CD4-positive, alpha-beta T cell treated with Interleukin-15 for 1 hour (primary cell): ENCODE data around the gene FEN1.
A peak's percentile ranks its signal among the peaks of the same experiment; 100 is the strongest.

ENCODE experiments used
- DNase-seq: peaks from one replicate; pipeline ENCODE4 v3.0.0-alpha.2; 2020

FEN1 gene, protein sequence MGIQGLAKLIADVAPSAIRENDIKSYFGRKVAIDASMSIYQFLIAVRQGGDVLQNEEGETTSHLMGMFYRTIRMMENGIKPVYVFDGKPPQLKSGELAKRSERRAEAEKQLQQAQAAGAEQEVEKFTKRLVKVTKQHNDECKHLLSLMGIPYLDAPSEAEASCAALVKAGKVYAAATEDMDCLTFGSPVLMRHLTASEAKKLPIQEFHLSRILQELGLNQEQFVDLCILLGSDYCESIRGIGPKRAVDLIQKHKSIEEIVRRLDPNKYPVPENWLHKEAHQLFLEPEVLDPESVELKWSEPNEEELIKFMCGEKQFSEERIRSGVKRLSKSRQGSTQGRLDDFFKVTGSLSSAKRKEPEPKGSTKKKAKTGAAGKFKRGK

DNA sequence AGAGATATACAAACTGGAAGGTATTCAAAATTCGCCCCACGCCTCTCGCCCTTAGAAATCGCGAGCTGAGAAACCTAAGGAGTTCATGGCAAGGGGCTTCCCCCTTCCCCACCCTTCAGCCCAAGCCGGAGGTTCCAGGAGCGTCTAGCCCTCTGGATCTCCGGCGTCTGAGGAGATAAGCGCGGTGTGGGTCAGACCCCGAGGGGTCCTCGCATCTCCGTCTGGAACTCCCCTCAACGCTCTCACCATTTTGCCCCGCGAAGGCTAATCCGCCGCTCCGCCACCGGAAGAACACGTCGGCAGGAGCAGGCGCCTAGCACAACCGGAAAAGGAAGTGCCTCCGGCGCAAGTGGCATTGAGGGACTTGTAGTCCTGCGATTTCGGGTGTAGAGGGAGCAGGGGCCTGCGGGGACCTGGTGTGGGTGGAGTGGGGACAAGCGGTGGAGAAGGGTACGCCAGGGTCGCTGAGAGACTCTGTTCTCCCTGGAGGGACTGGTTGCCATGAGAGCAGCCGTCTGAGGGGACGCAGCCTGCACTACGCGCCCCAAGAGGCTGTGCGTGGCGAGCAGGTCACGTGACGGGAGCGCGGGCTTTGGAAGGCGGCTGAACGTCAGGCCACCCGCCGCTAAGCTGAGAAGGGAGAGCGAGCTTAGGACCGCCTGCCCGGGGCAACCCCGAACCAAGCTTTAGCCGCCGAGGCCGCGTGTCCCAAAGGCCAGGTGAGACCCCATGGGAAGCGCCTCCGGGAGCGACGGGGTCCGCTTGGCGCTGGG, at the start of gene FEN1, which contains the start of gene TMEM258:
Gene FEN1, plus strand, starts transcription at position 602 of the 773 bp plus-strand sequence. CDS start 2,451 bp downstream, outside the sequence.
Gene TMEM258, minus strand, starts transcription at position 290 of the 773 bp plus-strand sequence. Its CDS starts 41 bp downstream, at position 249.
- peak; percentile 90 for DNase-seq

DNA sequence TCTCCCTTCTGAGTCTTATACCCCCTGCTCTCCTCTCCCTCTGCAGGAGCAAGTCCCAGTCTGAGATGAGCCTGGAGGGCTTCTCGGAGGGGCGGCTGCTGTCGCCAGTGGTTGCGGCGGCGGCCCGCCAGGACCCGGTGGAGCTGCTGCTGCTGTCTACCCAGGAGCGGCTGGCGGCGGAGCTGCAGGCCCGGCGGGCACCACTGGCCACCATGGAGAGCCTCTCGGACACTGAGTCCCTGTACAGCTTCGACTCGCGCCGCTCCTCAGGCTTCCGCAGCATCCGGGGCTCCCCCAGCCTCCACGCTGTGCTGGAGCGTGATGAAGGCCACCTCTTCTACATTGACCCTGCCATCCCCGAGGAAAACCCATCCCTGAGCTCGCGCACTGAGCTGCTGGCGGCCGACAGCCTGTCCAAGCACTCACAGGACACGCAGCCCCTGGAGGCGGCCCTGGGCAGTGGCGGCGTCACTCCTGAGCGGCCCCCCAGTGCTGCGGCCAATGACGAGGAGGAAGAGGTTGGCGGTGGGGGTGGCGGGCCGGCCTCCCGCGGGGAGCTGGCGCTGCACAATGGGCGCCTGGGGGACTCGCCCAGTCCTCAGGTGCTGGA, 49.1 kb upstream of the FEN1 start:
- no peak for DNase-seq

DNA sequence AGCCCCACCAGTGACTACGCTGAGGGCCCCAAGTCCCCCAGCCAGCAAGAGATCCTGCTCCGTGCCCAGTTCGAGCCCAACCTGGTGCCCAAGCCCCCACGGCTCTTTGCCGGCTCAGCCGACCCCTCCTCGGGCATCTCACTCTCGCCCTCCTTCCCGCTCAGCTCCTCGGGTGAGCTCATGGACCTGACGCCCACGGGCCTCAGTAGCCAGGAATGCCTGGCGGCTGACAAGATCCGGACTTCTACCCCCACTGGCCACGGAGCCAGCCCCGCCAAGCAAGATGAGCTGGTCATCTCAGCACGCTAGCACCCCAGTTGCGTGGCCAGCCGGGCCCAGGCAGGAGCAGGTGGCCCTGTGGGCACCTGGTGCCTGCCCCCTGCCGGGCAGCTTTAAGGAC, 48.5 kb upstream of the FEN1 start:
- DNase-seq, result no peak

DNA sequence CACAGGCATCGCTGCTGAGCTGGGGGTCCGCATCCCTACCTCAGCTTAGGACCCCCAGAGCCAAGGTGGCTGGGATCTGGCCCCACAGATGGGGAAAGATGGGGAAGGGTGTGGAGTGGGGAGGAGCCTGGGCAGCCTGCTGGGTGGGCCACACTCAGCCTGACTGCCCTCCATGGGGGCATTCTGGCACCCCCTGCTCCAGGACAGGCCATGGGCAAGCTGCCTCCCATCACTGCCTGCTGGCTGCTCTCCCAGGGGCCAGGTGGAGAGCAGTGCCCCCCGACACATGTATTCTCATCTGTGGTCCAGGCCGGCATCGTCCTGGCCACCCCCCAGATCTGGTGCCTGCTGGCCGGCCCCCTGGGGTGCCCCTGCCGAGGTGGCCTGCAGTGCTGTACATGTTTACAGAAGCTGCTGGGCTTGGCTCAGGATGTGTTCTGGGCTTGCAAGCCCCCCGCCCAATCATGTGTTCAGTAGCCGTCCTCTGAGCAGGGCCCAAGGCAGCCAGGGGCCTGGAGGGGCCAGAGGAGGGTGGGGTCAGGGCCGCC, 48.0 kb upstream of the FEN1 start:
- no peak for DNase-seq

DNA sequence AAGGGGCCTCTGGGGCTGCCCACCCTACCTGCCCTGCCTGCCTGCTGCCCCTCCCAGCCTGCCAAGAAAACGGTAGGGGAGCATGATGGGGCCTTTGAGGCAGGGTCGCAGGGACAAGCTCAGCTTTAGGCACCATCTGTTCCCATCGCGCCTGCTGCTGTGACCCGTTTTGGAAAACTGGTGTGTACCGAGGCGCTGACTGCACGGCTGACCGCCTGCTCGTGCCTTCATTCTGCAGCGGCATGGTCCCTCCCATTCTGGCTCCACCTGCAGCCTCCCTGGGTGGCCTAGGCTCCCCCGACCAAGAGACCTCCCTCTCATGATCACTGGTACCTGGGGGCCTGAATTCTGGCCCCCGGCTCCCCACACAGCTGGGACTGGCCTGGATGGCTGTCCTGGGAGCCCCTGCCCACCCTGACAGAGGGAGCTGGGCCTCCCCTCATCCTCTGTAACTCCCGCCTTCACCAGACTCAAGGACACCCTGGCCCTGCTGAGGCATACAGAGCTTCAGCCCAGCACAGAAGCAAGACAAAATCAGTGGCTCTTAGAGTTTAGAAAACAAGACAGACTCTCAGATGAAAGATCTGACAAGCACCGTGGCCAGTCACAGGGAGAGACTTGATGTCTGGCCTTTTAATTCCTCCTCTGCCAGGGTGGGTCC, 46.8 kb upstream of the FEN1 start:
- no peak for DNase-seq

DNA sequence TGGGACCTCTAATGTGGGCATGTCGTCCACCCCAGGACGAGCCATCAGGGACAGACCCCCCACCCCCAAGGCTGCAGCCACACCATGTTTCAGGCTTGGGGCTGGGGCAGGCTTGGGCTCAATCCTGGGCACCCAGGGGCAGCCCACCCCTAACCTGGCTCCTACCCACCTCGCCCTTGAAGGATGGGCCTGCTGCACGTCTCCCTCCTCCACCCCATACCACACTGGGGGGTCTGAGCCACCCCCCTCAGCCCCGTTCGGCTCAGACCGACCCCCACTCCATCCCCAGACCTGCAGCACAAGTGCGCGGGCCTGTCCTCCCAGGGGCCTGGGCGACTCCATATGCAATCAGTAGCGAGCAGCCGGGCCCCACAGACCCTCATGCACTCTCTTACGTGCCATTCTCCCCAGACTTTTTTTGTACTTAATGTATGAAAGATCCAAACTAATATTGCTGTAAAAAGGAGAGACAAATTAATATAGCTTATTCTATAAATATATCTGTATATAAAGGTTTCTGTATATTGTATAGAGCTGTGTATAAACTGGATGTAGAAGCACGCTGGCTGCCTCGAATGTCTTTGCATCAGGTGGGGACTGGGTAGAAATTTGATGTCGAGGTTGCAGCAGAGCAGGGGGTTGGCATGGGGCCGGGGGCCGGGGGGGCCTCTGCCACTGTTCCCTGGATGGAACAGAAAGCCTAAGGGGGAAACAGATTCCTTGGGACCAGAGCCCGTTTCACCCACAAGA, 46.1 kb upstream of the FEN1 start:
- no peak for DNase-seq

DNA sequence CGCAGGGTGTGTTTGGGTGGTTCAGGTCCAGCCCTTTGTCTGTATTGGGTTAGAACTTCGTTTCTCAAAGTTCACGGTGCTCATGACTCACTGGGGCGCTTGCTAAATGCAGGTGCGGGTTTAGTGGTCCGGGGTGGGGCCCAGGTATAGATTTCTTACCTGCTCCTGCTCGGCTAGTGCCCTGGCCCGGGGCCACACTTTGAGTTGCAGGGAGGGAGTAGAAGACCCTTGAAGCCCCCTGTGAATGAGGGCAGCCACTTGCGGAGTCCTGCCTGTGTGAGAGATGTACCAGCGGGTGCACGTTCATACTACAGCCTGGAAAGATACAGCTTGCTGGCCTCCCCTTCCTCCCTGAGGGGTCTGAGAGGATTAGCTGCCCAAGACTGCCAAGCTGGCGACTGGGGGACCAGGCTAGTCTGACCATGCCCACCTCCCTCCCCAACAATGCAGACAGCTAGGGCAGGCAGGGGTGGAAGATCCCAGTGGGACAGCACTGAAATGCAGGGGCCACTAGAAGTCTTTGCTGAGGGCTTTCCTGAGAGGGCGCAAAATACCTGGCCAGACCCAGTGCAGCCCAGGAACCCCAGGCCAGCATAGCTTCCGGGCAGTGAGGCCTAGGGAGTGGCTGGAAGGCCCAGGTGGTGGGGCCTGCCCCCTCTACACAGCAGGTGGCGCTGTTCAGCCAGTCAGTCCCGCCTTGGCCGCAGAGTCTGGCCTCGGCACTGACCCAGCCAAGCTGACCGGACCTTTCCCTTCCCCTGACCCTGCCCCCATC, 45.3 kb upstream of the FEN1 start:
- DNase-seq, result peak; percentile 25

DNA sequence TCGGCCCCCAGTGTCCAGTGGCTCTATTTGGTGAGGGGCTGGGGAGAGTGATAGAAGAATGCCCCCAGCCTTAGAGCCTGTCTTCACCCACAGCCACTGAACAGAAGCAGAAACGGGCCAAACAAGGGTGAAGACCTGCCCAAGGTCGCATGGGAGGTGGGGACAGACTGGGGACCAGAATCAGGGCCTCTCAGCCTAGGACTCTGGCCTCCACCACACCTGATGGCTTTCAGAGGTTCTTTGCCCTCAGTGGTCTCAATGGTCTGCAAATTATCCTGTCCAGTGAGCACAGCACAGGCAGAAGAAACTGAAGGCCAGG, 44.8 kb upstream of the FEN1 start:
- DNase-seq, result no peak

DNA sequence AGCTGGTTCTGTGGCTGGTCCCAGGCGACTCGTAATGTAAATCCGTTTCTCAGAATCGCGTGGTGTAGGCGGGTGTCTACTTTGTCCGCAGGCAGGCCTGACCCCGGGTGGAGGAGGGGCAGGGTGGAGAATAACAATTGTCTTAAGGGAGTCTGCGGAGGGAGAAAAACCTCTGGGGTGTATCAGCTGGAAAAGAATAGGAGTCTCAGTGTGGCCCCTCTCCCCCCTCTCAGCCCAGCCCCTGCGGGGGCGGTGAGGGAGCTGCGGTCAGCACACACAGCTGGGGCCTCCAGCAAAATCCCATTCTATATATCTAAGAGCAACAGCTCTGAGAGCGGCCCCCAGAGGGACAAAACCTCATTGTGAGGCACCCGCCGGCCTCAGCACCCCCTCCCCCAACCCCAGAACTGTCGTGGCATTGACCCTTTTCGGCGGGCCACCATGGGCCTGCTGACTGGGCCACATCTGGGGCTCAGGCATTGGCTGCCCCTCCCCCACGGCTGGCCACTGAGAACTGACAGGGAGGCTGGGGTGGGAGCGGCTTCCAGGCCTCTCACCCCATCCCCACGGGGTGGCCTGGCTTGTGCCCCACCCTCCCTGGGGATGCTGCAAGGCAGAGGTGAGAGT, 43.0 kb upstream of the FEN1 start:
- DNase-seq, result no peak

DNA sequence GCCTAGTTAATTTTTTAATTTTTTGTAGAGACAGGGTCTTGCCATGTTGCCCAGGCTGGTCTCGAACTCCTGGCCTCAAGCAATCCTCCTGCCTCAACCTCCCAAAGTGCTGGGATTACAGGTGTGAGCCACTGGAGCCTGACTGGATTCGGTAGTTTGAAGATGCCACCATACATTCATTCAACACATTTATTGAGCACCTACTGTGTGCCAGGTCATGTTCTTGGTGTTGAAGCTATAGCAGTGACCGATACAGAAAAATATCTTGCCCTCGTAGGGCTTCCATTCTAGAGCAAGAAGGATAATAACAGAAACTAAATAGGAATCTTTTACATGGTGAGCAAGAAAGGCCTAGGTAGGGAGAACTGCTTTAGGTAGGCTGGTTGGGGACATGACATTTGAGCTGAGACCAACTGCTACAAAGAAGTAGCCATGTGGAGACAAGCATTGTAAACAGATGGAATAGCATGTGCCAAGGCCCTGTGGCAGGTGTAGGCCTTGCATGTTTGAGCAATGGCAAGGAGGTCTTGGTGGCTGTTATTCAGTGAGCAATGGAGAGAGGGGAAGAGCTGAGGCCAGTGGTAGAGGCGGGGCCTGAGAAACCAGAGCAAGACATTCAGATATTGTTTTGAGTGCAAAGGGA, 42.0 kb upstream of the FEN1 start:
- no peak for DNase-seq

DNA sequence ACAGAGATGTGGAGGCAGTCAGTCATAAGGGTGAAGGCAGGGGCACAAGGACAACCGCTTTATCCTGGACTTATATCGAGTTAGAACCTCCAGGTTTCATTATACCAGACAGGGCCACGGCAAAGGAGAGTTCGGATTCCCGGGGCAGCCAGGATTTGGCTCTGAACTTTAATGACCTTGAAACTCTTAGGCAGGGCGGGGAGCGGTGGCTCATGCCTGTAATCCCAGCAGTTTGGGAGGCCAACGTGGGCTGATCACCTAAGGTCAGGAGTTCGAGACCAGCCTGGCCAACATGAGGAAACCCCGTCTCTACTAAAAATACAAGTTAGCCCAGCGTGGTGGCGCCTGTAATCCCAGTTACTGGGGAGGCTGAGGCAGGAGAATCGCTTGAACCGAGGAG, 41.3 kb upstream of the FEN1 start:
- no peak for DNase-seq

DNA sequence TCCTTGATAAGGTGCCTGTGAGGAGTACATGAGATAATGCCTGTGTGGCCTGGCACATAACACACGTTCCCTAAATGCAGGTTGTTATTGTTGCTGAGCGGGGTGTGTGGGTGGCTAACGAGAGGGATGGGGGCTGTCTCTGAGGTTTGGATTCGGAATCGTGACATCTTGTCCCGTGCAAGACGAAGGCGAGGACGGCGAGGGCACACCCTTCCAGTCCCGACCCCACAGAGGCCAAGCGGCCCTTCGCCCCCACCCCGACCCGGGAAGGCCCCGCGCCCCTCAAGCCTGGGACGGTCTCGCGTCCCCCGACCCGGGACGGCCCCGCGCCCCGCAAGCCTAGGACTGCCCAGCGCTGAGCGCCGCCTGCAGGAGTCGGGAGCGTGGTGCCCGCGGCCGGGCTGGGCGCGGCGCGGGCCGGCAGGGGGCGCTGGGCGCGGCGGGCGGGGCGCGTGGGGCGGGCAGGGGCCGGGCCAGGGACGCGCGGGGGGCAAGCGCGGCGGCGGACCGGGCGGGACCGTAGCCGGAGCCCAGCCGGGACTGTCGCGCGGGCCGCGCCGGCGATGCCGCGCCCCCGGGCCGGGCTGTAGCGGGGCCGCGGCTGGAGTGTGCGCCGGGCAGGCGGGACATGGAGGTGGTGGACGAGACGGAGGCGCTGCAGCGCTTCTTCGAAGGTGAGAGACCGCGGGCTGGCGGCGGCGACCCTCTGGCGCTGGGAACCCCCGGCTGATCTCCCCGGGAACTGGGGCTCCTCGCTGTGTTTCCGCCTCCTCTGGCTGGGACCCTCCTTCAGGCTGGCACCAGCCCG, 40.4 kb upstream of the FEN1 start, which contains the start of gene MYRF:
Gene MYRF, plus strand, starts transcription at position 520 of the 808 bp plus-strand sequence. Its CDS starts 109 bp downstream, at position 629.
- DNase-seq, result peak; percentile 43

DNA sequence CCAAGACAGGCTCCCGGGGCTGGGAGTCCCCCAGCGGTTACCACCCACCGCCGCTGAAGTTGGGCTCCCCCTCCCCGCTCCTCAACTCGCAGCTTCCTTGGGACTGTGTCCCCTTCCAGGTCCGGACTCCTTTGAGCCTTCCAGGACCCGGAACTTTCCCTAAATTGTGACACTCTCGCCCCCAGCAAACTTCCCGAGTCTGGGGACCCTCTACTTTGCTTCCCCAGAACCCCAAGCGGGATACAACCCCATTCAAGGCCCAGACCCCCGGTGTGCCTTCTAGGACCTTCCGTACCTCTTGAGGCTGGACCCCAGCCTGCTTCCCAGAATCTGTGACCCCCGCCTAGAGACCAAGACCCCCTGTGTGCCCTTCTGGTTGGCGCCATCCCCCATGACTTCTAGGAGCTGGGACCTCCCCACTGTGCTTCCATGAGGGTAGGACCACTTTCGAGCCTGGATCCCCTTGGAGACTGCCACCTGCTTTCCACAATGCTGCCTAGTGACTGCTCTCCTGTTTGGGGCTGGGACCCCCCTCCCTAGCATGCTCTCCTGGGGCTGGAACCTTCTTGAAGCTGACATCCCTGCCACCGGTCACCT, 39.7 kb upstream of the FEN1 start:
- no peak for DNase-seq

DNA sequence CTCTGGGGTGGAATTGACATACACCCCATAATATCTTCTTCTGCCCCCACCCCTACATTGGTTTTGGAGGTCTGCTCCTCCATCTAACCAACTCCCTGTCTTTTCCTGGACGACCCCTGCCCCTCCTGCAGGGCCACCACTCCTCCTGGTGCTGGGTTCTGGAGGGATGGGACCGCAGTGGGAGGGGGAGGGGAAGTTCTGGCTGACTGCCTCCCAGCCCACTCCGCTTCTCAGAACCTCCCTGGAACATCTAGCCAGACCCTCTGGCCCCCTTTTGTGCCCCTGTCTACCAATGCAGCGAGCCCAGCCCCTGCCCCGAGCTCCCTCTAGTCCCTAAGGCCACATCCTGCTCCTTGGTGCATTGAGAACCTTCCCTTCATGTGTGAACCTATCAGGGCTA, 39.0 kb upstream of the FEN1 start:
- no peak for DNase-seq

DNA sequence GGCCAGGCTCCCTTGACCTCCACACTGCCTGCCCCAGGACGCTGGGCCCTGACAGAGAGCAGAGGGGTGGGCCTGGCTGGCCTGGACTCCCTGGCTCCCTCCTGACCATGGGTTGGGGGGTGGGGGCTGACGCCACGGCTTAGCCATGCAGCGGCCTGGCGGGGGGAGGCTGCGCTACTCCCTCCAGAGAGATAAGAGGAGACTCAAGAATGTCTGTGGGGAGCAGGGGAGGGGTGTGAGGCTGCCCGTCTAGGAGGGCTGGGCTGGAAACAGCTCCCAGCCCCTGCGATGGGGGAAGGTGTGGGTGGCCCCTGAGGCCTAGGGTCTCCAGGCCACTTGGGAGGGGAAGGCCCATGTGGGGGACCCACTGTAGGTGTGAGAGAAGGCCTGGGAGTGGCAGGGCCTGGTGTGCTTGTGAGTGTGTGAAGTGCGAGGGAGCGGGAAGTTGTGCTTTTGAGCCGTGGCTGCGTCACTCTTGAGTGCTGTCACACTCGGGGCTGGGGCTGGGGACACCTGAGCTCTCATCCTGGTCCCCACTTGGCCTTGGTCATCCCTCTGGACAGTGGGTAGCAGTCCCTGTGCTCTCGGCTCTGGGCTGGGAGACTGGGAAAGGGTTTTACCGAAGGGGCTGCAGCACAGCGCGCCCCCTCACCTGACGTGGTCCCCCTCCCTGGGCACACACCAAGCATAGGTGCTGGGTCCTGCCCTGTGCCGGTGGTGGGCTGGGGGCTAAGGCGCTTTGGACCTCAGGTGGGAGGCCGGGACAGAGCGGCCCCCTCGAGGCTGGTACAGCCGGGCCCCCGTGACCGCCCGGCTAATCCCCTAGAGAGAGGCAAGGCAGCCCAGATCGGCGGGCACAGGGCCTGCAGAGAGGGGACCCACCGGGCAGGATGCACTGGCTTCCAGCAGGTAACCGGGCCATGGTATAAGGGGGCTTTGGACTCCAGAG, 37.9 kb upstream of the FEN1 start:
- DNase-seq, result no peak

DNA sequence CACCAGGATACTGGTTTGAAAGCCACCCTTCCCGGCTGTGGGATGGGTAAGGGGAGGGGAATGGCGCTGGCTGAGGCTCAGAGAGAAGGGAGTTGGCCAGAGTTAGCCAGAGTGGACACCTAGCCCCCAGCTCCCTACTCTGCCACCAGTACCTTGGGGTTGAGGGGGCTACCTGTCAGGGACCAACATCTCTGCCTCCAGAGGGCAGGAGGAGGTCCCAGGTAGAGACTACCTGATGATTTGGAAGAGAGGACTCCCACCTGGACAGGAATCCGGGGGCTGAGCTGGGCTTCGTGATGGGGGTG, 36.6 kb upstream of the FEN1 start:
- no peak for DNase-seq

DNA sequence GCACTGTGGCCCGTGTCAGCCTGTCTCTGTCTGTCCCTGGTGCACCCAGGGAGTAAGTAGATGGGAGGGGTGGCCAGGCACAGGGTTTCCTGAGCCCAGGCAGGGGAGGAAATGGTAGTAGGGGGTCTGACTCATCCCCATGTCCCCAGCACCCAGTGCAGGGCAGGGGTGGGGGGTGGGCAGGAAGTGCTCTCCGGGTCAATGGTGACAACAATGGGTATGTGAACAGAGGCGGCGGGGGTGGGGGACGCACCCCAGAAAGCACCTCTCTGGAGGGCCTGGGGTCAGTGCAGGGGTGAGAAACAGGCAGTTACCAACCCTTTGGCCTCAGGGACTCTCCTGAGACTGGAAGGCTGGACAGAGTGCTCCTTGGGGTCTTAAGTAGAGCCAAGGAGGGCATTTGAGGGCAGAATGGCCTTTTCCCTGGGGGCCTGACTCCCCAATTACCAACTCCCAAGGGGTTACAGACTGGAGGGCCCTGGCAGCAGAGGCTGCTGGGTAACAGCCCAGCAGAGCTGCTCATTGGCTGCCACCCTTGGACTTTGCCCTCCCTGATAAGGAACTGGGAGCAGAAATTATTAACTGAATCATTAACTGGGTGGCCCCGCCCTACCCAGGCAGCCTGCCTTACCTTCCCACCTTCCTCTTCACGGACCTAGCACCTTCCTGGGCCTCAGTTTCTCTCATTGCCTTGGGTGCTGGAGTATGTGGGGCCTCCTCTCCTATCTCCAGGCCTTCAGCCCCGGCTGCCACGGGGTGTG, 36.1 kb upstream of the FEN1 start:
- no peak for DNase-seq
